Measurements from ENCODE around the gene TXNL4A. TPM values are rescaled to one million over a fixed set of nuclear protein-coding genes. Genes with fewer than 3 reads are reported as not detected.

Gene TXNL4A
- total RNA-seq, 1 experiment from 2014 or later, result 416 TPM

- no peaks in the 10 kb centered on the region for H3K27me3 ChIP-seq (ENCODE audit: control insufficient read depth, insufficient read depth, low read length)
- DNase-seq (ENCODE audit: low read depth, low spot score) (peak; percentile 63), ATAC-seq (peak; percentile 75)
- intact Hi-C loops (cut with micrococcal nuclease; ENCODE audit: unreplicated experiment) (no loop called here), in situ Hi-C loops (cut with HindIII; ENCODE audit: low pct_unique_long_range_greater_than_20kb, low sequenced_read_pairs) (no loop called here)
- H3K9me3 ChIP-seq (ENCODE audit: control insufficient read depth, insufficient read depth, low read depth, low read length), result no peaks in the 10 kb centered on the region
- TSS peak; percentile 69 for BruUV-seq (replicated peaks)
- ChIA-PET POLR2A (no interaction called here), CTCF (interaction anchor here (0.8 kb wide), 1 partner anchor 12 kb away, joined by 11 read pairs; no protein-coding TSS in a partner anchor)
- TF ChIP-seq REST (IDR thresholded peaks at IDR 0.05; ENCODE audit: insufficient read depth in 1 of 2, low read depth in 2 of 2, low read length in 1 of 2) (no peak), TCF7L2 (IDR thresholded peaks at IDR 0.05; ENCODE audit: low read depth, low read length) (peak; percentile 76), POLR2AphosphoS5 (IDR thresholded peaks at IDR 0.05; ENCODE audit: low read depth, low read length) (peak; percentile 86)
- peaks cover 30% of the 10 kb centered on the region for H3K4me1 ChIP-seq (ENCODE audit: control insufficient read depth, insufficient read depth, low read length)
- H3K4me3 ChIP-seq (ENCODE audit: low read depth in 2 of 2, low read length in 2 of 2), result peak overlapping the region; percentile 69 to 80
- H3K36me3 ChIP-seq (ENCODE audit: control insufficient read depth, insufficient read depth, low read length), result no peaks in the 10 kb centered on the region
- H3K27ac ChIP-seq (ENCODE audit: low read length), result peak overlapping the region; percentile 93
Measured at GRCh38 chr18:79965119-79965902, 23.1 kb downstream of the TXNL4A start.

GRCh38 chr18:79964330-79965118, 23.8 kb downstream of the TXNL4A start, which contains the start of gene HSBP1L1:
Gene HSBP1L1, plus strand, starts transcription at chr18:79964643. Its CDS starts 93 bp downstream, at chr18:79964736.
- Histone ChIP-seq H3K36me3 (ENCODE audit: control insufficient read depth, insufficient read depth, low read length) (no peaks in the 10 kb centered on the region), H3K4me3 (ENCODE audit: low read depth in 2 of 2, low read length in 2 of 2) (peak within 1 kb of the TSS; percentile 69 to 80), H3K9me3 (ENCODE audit: control insufficient read depth, insufficient read depth, low read depth, low read length) (no peaks in the 10 kb centered on the region), H3K4me1 (ENCODE audit: control insufficient read depth, insufficient read depth, low read length) (peaks cover 31% of the 10 kb centered on the region), H3K27me3 (ENCODE audit: control insufficient read depth, insufficient read depth, low read length) (no peaks in the 10 kb centered on the region), H3K27ac (ENCODE audit: low read length) (peak within 1 kb of the TSS; percentile 93)
- DNase-seq (ENCODE audit: low read depth, low spot score) (no peak), ATAC-seq (peak; percentile 87)
- ChIA-PET CTCF (interaction anchor here (0.8 kb wide), 1 partner anchor 11 kb away, joined by 11 read pairs; no protein-coding TSS in a partner anchor), POLR2A (interaction anchor here (0.7 kb wide), 1 partner anchor 11 kb away, joined by 12 read pairs; no protein-coding TSS in a partner anchor)
- TF ChIP-seq REST (IDR thresholded peaks at IDR 0.05; ENCODE audit: insufficient read depth in 1 of 2, low read depth in 2 of 2, low read length in 1 of 2) (no peak), POLR2AphosphoS5 (IDR thresholded peaks at IDR 0.05; ENCODE audit: low read depth, low read length) (no peak; the same call in 1 of the 2 replicates), SIN3A (IDR thresholded peaks at IDR 0.05; ENCODE audit: borderline replicate concordance, insufficient read depth, low read depth, low read length) (0 out of 2 replicates have a peak, but pooled peaks have one; percentile 65)
- intact Hi-C loops (cut with micrococcal nuclease; ENCODE audit: unreplicated experiment), result no loop called here
- in situ Hi-C loops (cut with HindIII; ENCODE audit: low pct_unique_long_range_greater_than_20kb, low sequenced_read_pairs), result no loop called here
- no TSS peak for BruUV-seq (replicated peaks)
